Measurements from ENCODE around the gene NOL12.

Gene NOL12

GRCh38 chr22:37690901-37691504, 4.9 kb downstream of the NOL12 start:
- peaks cover 3% of the 10 kb centered on the region; the same call in 1 of the 2 replicates for H3K4me1 ChIP-seq (ENCODE audit: control insufficient read depth, insufficient read depth, low read length)
- no peak for TF ChIP-seq ZNF548 (tag by site-specific recombination; IDR thresholded peaks at IDR 0.05)
- no peak for TF ChIP-seq ZNF19 (tag by site-specific recombination; IDR thresholded peaks at IDR 0.05; ENCODE audit: low read depth)
- TF ChIP-seq GLI2 (tag by site-specific recombination; IDR thresholded peaks at IDR 0.05; ENCODE audit: borderline replicate concordance, low read depth): no peak
- TF ChIP-seq ZNF530 (tag by site-specific recombination; IDR thresholded peaks at IDR 0.05; ENCODE audit: low read depth): no peak
- no peak for TF ChIP-seq ZNF132 (tag by site-specific recombination; IDR thresholded peaks at IDR 0.05; ENCODE audit: borderline replicate concordance)
- no peak for TF ChIP-seq ZNF350 (tag by site-specific recombination; IDR thresholded peaks at IDR 0.05)
- TF ChIP-seq ZNF768 (tag by site-specific recombination; IDR thresholded peaks at IDR 0.05): no peak
- TF ChIP-seq, protein P1, sequence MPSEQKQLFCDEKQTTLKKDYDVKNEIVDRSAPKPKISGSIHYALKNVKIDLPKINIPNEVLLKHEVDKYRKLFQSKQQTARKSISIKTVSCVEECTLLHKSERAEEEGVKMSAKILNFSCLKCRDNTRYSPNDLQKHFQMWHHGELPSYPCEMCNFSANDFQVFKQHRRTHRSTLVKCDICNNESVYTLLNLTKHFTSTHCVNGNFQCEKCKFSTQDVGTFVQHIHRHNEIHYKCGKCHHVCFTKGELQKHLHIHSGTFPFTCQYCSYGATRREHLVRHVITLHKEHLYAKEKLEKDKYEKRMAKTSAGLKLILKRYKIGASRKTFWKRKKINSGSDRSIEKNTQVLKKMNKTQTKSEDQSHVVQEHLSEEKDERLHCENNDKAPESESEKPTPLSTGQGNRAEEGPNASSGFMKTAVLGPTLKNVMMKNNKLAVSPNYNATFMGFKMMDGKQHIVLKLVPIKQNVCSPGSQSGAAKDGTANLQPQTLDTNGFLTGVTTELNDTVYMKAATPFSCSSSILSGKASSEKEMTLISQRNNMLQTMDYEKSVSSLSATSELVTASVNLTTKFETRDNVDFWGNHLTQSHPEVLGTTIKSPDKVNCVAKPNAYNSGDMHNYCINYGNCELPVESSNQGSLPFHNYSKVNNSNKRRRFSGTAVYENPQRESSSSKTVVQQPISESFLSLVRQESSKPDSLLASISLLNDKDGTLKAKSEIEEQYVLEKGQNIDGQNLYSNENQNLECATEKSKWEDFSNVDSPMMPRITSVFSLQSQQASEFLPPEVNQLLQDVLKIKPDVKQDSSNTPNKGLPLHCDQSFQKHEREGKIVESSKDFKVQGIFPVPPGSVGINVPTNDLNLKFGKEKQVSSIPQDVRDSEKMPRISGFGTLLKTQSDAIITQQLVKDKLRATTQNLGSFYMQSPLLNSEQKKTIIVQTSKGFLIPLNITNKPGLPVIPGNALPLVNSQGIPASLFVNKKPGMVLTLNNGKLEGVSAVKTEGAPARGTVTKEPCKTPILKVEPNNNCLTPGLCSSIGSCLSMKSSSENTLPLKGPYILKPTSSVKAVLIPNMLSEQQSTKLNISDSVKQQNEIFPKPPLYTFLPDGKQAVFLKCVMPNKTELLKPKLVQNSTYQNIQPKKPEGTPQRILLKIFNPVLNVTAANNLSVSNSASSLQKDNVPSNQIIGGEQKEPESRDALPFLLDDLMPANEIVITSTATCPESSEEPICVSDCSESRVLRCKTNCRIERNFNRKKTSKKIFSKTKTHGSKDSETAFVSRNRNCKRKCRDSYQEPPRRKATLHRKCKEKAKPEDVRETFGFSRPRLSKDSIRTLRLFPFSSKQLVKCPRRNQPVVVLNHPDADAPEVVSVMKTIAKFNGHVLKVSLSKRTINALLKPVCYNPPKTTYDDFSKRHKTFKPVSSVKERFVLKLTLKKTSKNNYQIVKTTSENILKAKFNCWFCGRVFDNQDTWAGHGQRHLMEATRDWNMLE (tag by site-specific recombination; conservative IDR thresholded peaks at IDR 0.05; ENCODE audit: low read depth): no peak
- TF ChIP-seq ZFP69B (tag by site-specific recombination; IDR thresholded peaks at IDR 0.05): no peak
- no peak for TF ChIP-seq ZNF423 (tag by site-specific recombination; IDR thresholded peaks at IDR 0.05)
- TF ChIP-seq ZNF266 (tag by site-specific recombination; IDR thresholded peaks at IDR 0.05; ENCODE audit: low read depth): no peak
- no peak for TF ChIP-seq ZXDB (tag by site-specific recombination; IDR thresholded peaks at IDR 0.05)
- no peak for TF ChIP-seq ZNF311 (tag by site-specific recombination; IDR thresholded peaks at IDR 0.05; ENCODE audit: borderline replicate concordance)
- TF ChIP-seq HOXA7 (CRISPR knock-in tag; IDR thresholded peaks at IDR 0.05; ENCODE audit: borderline replicate concordance): no peak
- TF ChIP-seq, protein P2, sequence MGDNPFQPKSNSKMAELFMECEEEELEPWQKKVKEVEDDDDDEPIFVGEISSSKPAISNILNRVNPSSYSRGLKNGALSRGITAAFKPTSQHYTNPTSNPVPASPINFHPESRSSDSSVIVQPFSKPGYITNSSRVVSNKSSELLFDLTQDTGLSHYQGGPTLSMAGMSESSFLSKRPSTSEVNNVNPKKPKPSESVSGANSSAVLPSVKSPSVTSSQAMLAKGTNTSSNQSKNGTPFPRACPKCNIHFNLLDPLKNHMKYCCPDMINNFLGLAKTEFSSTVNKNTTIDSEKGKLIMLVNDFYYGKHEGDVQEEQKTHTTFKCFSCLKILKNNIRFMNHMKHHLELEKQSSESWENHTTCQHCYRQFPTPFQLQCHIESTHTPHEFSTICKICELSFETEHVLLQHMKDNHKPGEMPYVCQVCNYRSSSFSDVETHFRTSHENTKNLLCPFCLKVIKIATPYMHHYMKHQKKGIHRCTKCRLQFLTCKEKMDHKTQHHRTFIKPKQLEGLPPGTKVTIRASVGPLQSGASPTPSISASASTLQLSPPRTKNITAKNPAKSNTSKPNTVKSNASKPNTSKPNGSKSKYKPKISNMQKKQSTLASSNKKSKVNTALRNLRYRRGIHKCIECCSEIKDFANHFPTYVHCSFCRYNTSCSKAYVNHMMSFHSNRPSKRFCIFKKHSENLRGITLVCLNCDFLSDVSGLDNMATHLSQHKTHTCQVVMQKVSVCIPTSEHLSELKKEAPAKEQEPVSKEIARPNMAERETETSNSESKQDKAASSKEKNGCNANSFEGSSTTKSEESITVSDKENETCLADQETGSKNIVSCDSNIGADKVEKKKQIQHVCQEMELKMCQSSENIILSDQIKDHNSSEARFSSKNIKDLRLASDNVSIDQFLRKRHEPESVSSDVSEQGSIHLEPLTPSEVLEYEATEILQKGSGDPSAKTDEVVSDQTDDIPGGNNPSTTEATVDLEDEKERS (tag by site-specific recombination; IDR thresholded peaks at IDR 0.05): no peak
- ChIA-PET POLR2A (no interaction called here), CTCF (interaction anchor here (1.2 kb wide), 1 partner anchor 9 kb away, joined by 3 read pairs; no protein-coding TSS in a partner anchor)
- peaks cover 10 to 57% of the 10 kb centered on the region in 2 experiments; a peak in 2 of 3 replicates for H3K36me3 ChIP-seq (ENCODE audit: control insufficient read depth in 2 of 2, insufficient read depth in 1 of 2, low read length in 2 of 2)
- no peak overlapping the region for H3K4me3 ChIP-seq (ENCODE audit: low read depth, low read length)
- no peaks in the 10 kb centered on the region for H3K9me3 ChIP-seq (ENCODE audit: control insufficient read depth, insufficient read depth, low read depth, low read length)
- no peak overlapping the region for H3K27ac ChIP-seq (ENCODE audit: extremely low read depth, low read depth, low read length)

GRCh38 chr22:37692627-37693285, 6.6 kb downstream of the NOL12 start:
- TF ChIP-seq ZNF768 (tag by site-specific recombination; IDR thresholded peaks at IDR 0.05) (no peak), ZBTB7A (tag by site-specific recombination; IDR thresholded peaks at IDR 0.05; ENCODE audit: low read depth) (no peak), ZNF10 (tag by site-specific recombination; IDR thresholded peaks at IDR 0.05) (no peak), ZIC2 (tag by site-specific recombination; IDR thresholded peaks at IDR 0.05) (peak; percentile 69; the same call in 1 of the 2 replicates), MYNN (tag by site-specific recombination; IDR thresholded peaks at IDR 0.05; ENCODE audit: borderline replicate concordance) (no peak)
- no peaks in the 10 kb centered on the region for H3K9me3 ChIP-seq (ENCODE audit: control insufficient read depth, insufficient read depth, low read depth, low read length)
- CTCF ChIA-PET: interaction anchor here (0.7 to 2.3 kb wide), 5 partner anchors 11 to 87 kb away, joined by 4 to 14 read pairs (median 4); partner anchors contain the start of gene SH3BP1
- H3K4me1 ChIP-seq (ENCODE audit: control insufficient read depth, insufficient read depth, low read length): peaks cover 6% of the 10 kb centered on the region
- POLR2A ChIA-PET: interaction anchor here (1.0 to 1.1 kb wide), 2 partner anchors 35 to 84 kb away, joined by 3 read pairs; partner anchors contain the start of gene PDXP
- peak overlapping the region; percentile 10; the same call in 1 of the 2 replicates for H3K27ac ChIP-seq (ENCODE audit: extremely low read depth, low read depth, low read length)
- peaks cover 10 to 57% of the 10 kb centered on the region in 2 experiments; a peak in 2 of 3 replicates for H3K36me3 ChIP-seq (ENCODE audit: control insufficient read depth in 2 of 2, insufficient read depth in 1 of 2, low read length in 2 of 2)
- H3K4me3 ChIP-seq (ENCODE audit: low read depth, low read length): no peak overlapping the region
